Skeletal muscle satellite cell (primary cell): ENCODE measurements around the gene MAPKAPK5. TPM values are rescaled to one million over a fixed set of nuclear protein-coding genes. Genes with fewer than 3 reads are reported as not detected.
"Not testable (repeated sequence)": the region's sequence is repeated elsewhere in the genome, so short reads cannot be mapped to it uniquely, and the experiment has no call there.

ENCODE experiments used
- H3K27me3 ChIP-seq: 2 replicates; pipeline ENCODE4 v1.7.0; 2013; ENCODE audit warnings: low read length; ENCODE audit not compliant: control insufficient read depth, insufficient read depth
- H3K36me3 ChIP-seq: 2 replicates; pipeline ENCODE4 v1.7.0; 2013; ENCODE audit warnings: mild to moderate bottlenecking, control low read depth, low read length; ENCODE audit not compliant: insufficient read depth
- H3K4me1 ChIP-seq: 2 replicates; pipeline ENCODE4 v1.7.0; 2013; ENCODE audit warnings: low read length; ENCODE audit not compliant: control insufficient read depth, insufficient read depth
- H3K4me2 ChIP-seq: 2 replicates; pipeline ENCODE4 v1.7.0; 2013; ENCODE audit warnings: mild to moderate bottlenecking, low read length
- H3K4me3 ChIP-seq: 2 replicates; pipeline ENCODE4 v1.7.0; 2013; ENCODE audit warnings: low read length
- H3K9ac ChIP-seq: 2 replicates; pipeline ENCODE4 v1.7.0; 2013; ENCODE audit warnings: mild to moderate bottlenecking, low read depth, low read length, moderate library complexity
- H3K9me3 ChIP-seq: replicated peaks from 2 replicates; pipeline ENCODE4 v1.7.0; 2013; ENCODE audit warnings: mild to moderate bottlenecking, control low read depth, low read length
- total RNA-seq: library from RNA; depleted of rRNA; stranded (reverse); fragments of >200 nt; gene quantifications from 2 replicates; pipeline ENCODE4 v1.2.3, GENCODE V29; 2012; rRNA removed

The MAPKAPK5 gene
- total RNA-seq, result 31.2 and 31.9 TPM in 2 replicates

GRCh38 chr12:111841750-111842555, at the start of gene MAPKAPK5:
MAPKAPK5 (plus strand) TSS chr12:111842228; CDS start chr12:111842734, 506 bp downstream.
- H3K36me3 ChIP-seq, result peaks cover 13% of the 10 kb centered on the region
- H3K4me1 ChIP-seq, result peaks cover 22% of the 10 kb centered on the region
- H3K9me3 ChIP-seq, result no peaks in the 10 kb centered on the region
- peak within 1 kb of the TSS; percentile 80 for H3K4me2 ChIP-seq
- peak within 1 kb of the TSS; percentile 92 for H3K9ac ChIP-seq
- peak within 1 kb of the TSS; percentile 87 for H3K4me3 ChIP-seq
- H3K27me3 ChIP-seq, result no peaks in the 10 kb centered on the region

- H3K9ac ChIP-seq, result no peak overlapping the region
Measured at GRCh38 chr12:111792856-111793235, 49.2 kb upstream of the MAPKAPK5 start.

GRCh38 chr12:111798182-111798581, 43.8 kb upstream of the MAPKAPK5 start:
- no peaks in the 10 kb centered on the region for H3K9me3 ChIP-seq
- no peak overlapping the region for H3K4me2 ChIP-seq
- no peaks in the 10 kb centered on the region for H3K27me3 ChIP-seq
- H3K4me3 ChIP-seq, result no peak overlapping the region
- H3K9ac ChIP-seq, result no peak overlapping the region
- H3K36me3 ChIP-seq, result no peaks in the 10 kb centered on the region
- H3K4me1 ChIP-seq, result no peaks in the 10 kb centered on the region

More at GRCh38 chr12:111792856-111793235, 49.2 kb upstream of the MAPKAPK5 start:
- Histone ChIP-seq H3K9me3 (no peaks in the 10 kb centered on the region), H3K27me3 (no peaks in the 10 kb centered on the region), H3K36me3 (no peaks in the 10 kb centered on the region), H3K4me2 (no peak overlapping the region), H3K4me1 (peaks cover 6% of the 10 kb centered on the region), H3K4me3 (no peak overlapping the region)

- Histone ChIP-seq H3K4me2 (no peak overlapping the region), H3K36me3 (no peaks in the 10 kb centered on the region), H3K9me3 (no peaks in the 10 kb centered on the region), H3K4me3 (no peak overlapping the region), H3K4me1 (no peaks in the 10 kb centered on the region), H3K9ac (no peak overlapping the region), H3K27me3 (no peaks in the 10 kb centered on the region)
Measured at GRCh38 chr12:111799758-111800157, 42.3 kb upstream of the MAPKAPK5 start.

- no peaks in the 10 kb centered on the region for H3K4me1 ChIP-seq
- H3K27me3 ChIP-seq, result no peaks in the 10 kb centered on the region
- no peak overlapping the region for H3K4me2 ChIP-seq
- H3K36me3 ChIP-seq, result no peaks in the 10 kb centered on the region
- H3K4me3 ChIP-seq, result no peak overlapping the region
- H3K9me3 ChIP-seq, result no peaks in the 10 kb centered on the region
- no peak overlapping the region for H3K9ac ChIP-seq
Measured at GRCh38 chr12:111803038-111803626, 38.9 kb upstream of the MAPKAPK5 start.

- Histone ChIP-seq H3K9ac (no peak overlapping the region), H3K4me2 (no peak overlapping the region), H3K4me3 (no peak overlapping the region), H3K27me3 (no peaks in the 10 kb centered on the region), H3K4me1 (no peaks in the 10 kb centered on the region), H3K9me3 (no peaks in the 10 kb centered on the region), H3K36me3 (no peaks in the 10 kb centered on the region)
Measured at GRCh38 chr12:111803851-111804250, 38.2 kb upstream of the MAPKAPK5 start.

- Histone ChIP-seq H3K9me3 (no peaks in the 10 kb centered on the region), H3K27me3 (no peaks in the 10 kb centered on the region), H3K4me1 (no peaks in the 10 kb centered on the region), H3K36me3 (no peaks in the 10 kb centered on the region), H3K4me2 (no peak overlapping the region), H3K9ac (no peak overlapping the region), H3K4me3 (no peak overlapping the region)
Measured at GRCh38 chr12:111806304-111806703, 35.7 kb upstream of the MAPKAPK5 start.

- Histone ChIP-seq H3K36me3 (no peaks in the 10 kb centered on the region), H3K9ac (no peak overlapping the region), H3K9me3 (no peaks in the 10 kb centered on the region), H3K4me2 (no peak overlapping the region), H3K27me3 (no peaks in the 10 kb centered on the region), H3K4me1 (no peaks in the 10 kb centered on the region), H3K4me3 (no peak overlapping the region)
Measured at GRCh38 chr12:111807232-111807631, 34.8 kb upstream of the MAPKAPK5 start.

- no peak overlapping the region for H3K9ac ChIP-seq
- H3K27me3 ChIP-seq, result peaks cover 13% of the 10 kb centered on the region
- no peaks in the 10 kb centered on the region for H3K36me3 ChIP-seq
- H3K4me1 ChIP-seq, result no peaks in the 10 kb centered on the region
- no peak overlapping the region for H3K4me3 ChIP-seq
- no peaks in the 10 kb centered on the region for H3K9me3 ChIP-seq
- no peak overlapping the region for H3K4me2 ChIP-seq
Measured at GRCh38 chr12:111812881-111813741, 28.9 kb upstream of the MAPKAPK5 start.

- no peaks in the 10 kb centered on the region for H3K9me3 ChIP-seq
- no peak overlapping the region for H3K4me3 ChIP-seq
- H3K36me3 ChIP-seq, result no peaks in the 10 kb centered on the region
- no peak overlapping the region for H3K9ac ChIP-seq
- no peak overlapping the region for H3K4me2 ChIP-seq
- no peaks in the 10 kb centered on the region for H3K4me1 ChIP-seq
- peaks cover 25% of the 10 kb centered on the region for H3K27me3 ChIP-seq
Measured at GRCh38 chr12:111816065-111816615, 25.9 kb upstream of the MAPKAPK5 start.

GRCh38 chr12:111816898-111817297, 25.1 kb upstream of the MAPKAPK5 start:
- not testable (repeated sequence) for H3K9ac ChIP-seq, H3K4me2 ChIP-seq, H3K4me3 ChIP-seq, H3K9me3 ChIP-seq, H3K4me1 ChIP-seq, H3K36me3 ChIP-seq
- peaks cover 31% of the 10 kb centered on the region for H3K27me3 ChIP-seq
